Kidney glomerular epithelial cell (primary cell): Measurements from ENCODE around the gene FXYD4.
A peak's percentile ranks its signal among the peaks of the same experiment; 100 is the strongest.

Experiments used
- DNase-seq: peaks from one replicate; lab custom pipeline; 2025; lab: John Stamatoyannopoulos, UW

Gene FXYD4

DNA sequence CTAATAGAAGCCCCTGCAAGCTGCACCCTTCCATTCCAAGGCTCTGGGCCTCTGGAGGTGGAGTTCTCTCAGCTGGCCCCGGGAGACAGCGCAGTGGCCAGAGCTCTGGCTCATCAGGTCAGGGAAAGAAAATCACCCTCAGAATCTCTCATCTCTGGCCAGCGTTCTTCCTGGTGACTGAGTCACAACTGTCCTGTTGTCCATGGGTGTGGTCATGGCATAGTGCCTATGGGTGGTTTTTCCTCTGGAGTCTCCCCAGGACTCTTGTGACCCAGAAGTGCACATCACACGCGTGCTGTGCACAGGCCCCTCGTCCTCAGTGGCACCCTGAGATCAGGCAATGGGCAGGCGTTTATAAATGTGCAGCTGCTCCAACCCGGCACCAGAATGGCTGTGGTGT lies 27.4 kb upstream of the FXYD4 start:
- no peak for DNase-seq

DNA sequence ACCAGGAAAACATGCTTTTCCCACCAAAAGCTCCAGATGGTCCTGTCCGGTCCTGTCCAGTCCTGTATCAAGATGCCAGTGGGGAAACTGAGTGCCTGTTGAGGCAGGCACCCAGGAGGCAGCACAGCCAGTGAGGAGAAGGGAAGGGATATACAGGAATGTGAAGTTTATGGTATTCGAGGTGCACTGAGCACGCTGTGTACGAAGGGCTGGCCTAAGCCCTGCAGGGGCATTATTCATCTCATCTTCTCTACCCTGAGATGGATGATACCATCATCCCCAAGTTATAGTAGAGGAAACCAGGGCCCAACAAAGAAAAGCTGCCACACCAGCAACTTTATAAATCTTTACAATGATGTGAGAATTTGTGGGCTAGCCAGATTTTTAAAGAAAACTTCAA lies 23.4 kb upstream of the FXYD4 start:
- DNase-seq, result no peak

DNA sequence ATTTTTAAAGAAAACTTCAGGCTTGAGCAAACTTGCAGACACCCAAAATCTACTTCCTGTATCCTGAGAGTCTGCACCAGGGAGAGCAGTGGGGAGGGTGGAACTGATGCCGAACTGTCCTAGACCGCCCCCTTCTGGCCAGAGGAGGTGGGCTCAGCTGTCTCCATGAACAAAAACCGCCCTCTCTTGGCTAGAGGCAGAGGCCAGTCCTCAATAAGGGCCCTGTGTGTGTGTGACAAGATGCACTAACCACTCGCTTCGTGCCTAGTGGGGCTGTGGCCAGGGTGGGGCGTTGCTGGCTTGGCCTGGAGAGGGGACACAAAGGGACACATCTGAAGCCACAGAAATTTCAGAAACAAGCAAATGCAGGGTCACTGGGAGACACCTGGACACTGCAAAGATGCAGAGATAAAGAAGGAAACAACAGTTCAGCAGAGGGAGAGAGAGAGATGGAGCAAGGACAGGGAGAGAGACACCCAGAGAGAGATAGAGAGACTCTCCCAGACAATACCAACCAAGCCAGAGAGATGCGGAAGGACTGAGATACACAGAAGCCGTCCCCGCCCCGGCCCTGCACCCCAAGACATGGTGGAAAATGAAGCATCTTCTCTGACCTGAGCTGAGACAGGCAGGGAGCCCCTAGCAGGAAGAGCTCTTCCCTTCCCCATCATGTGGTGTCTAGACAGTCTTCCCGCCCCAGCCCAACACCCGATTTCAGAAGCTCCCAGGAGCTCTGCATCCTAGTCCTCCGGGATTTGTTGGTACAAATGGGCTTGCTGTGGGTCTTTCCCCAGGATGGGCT lies 22.7 kb upstream of the FXYD4 start:
- DNase-seq, result peak; percentile 88

- no peak for DNase-seq
Measured at GRCh38 chr10:43350156-43350555, 21.3 kb upstream of the FXYD4 start.

DNA sequence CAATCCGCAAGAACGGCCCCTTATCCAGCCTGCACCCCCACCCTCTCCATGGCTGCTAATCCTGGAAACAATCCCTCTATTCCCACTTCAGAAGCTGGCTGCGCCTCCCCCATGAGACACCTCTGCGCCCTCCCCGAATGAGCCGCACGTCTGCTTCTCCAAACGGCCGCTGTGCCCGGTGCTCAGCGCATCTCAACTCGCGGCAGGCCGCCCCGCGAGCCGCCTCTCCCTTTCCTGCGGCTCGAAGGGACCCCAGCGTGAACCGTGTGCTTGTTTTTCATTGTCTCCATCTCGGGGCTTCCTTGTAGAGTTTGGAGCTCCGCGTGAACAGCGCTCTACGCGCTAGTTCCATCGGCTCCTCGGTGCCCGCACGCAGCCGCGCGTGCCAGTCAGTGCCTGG lies 20.8 kb upstream of the FXYD4 start:
- no peak for DNase-seq

GRCh38 chr10:43351301-43351700 lies 20.1 kb upstream of the FXYD4 start:
- no peak for DNase-seq

- no peak for DNase-seq
Measured at GRCh38 chr10:43352951-43353350, 18.5 kb upstream of the FXYD4 start.

GRCh38 chr10:43353495-43354329 lies 17.7 kb upstream of the FXYD4 start:
- DNase-seq, result peak; percentile 54

GRCh38 chr10:43354330-43354635 lies 17.2 kb upstream of the FXYD4 start:
- DNase-seq, result no peak

DNA sequence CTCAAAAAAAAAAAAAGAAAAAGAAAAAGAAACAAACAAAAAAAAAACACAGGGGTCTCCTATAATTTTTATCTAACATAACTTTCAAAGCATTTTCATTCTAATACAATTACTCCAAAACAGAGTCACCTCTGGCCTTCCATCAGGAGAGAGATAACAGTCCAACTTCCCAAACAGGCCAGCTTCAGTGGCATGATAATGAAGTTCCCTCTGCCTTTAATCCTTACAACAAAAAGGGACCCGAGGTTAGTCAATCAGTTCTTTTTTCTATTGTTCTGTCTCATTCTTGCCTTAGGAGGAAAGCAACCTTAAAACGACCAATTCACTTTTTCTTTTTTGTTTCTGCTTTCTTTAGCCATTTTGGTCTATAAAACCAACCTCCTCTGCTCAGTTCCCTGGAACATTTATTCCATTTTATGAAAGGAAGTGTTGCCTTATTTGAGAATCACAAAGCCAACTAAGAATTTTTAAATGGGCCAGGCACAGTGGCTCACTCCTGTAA lies 16.5 kb upstream of the FXYD4 start:
- no peak for DNase-seq

- peak; percentile 64 for DNase-seq
Measured at GRCh38 chr10:43355749-43356371, 15.6 kb upstream of the FXYD4 start.

DNA sequence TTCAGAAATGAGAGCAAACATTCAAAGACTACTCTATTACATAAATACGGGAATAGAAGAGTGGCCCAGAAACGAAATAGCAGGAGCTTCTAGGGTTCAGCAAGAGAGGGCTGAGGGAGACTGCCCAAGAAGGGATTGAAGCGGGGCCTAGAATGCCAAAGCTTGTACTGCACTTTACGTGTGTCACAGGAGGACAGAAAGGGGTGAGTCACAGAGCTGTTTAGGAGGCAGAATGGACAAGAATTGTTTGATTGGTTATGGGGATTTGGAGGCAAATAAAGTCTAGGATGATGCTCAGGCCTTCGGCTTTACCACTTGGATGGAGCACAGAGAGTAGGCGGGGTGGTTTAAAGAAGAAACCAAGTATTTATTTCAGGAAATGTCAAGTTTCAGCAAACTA lies 11.3 kb upstream of the FXYD4 start:
- DNase-seq, result no peak

- no peak for DNase-seq
Measured at GRCh38 chr10:43361547-43362190, 9.8 kb upstream of the FXYD4 start.

DNA sequence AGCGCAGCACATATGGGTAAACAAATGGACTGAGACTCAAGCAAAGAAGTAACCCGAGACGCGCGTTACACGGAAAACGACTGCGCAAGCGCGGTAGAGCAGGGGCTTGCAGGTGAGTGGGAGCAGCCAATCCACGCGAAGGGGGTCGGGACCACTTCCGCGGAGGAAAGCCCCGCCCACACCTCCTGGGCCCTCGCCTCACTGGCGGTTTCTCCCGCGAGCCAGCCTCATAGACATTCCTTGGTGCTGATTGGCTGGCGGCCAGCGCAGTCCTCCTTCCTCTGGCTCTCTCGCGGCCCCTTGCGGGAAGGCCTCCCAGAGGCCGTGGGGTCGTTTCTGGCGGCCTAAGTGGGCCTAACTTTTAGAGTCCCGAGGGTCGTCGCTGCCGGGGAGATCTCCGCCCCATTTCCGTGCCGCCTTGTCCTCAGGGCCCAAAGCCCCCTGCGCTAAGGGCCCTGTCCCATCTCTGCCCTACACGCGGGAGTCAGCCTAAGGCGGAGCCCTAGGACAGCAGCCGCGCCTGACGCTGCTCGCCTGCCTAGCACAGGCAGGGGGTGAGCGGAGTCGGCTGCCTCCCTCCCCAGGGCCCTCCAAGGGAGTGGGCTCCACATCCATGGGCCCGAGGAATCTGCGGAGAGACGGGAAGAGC lies 9.1 kb upstream of the FXYD4 start:
- peak; percentile 95 for DNase-seq

GRCh38 chr10:43365001-43365400 lies 6.4 kb upstream of the FXYD4 start:
- no peak for DNase-seq

DNA sequence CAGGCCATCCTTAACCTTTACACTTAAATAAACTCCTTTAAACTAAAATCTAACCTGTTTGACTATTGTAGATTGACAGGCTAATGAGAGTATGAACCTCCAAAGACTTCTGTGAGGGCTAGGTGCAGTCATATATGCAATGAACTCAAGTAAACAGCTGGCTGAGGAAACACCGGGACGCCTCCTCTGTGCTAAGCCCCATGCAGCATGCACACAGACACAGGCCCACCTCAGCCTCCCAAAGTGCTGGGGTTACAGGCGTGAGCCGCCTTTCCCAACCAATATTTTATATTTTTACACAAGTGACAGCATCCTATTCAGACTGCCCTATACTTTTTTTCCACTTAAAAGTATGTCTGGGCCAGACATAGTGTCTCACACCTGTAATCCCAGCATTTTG lies 1.5 kb upstream of the FXYD4 start:
- no peak for DNase-seq

DNA sequence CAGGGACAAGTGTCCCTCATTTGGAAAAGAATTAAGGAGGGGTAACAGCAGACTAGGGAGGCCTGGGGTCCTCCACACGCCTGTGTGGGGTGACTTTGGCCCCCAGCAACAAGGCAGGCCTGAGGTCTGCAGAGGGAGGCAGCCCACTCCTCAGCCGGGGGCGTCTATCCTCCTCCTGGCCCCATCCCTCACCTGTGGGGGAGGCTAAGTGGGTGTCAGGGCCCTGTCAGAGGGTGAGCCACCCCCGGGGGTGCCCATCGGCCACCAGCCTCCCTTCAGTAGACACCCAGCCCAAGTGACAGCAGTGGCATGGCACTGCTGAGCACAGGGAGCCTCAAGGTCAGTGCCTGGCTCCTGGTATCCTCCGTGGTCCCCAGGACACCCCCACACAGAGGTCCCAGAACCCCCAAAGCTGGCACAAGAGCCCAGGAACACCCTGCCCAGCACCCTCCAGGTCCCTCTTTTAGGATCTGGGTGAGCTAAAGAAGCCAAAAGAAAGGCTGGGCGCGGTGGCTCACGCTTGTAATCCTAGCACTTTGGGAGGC lies 693 bp upstream of the FXYD4 start:
- no peak for DNase-seq

GRCh38 chr10:43372765-43373361 lies 1.4 kb downstream of the FXYD4 start:
- no peak for DNase-seq

GRCh38 chr10:43373461-43373860 lies 2.0 kb downstream of the FXYD4 start:
- no peak for DNase-seq

DNA sequence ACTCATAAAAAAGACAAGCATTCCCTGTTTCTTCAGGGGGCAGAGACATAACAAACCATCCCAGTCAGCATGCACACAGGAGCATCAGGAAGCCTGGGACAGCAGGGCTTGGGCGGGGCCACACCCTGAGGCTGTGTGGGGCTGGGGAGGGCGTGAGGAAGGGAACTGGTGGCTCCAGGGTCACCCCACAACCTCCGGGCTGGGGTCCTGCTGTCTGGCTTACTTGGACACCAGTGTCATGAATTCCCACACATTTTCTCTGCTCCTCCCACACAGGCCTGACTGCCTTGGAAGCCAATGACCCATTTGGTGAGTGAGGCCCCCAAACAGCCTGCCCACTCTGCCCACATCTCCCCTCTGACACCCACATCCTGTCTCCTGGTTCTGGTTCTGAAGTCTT lies 2.8 kb downstream of the FXYD4 start:
- no peak for DNase-seq

GRCh38 chr10:43375401-43376020 lies 4.1 kb downstream of the FXYD4 start:
- no peak for DNase-seq
